AG10803 (cell line): Measurements from ENCODE around the gene MAPKAPK2.

Experiments used
- DNase-seq: peaks from one replicate; pipeline ENCODE4 v3.0.0; 2010; ENCODE audit warnings: low read depth
- H3K4me3 ChIP-seq: 2 replicates; pipeline ENCODE4 v1.5.1; 2011; ENCODE audit warnings: mild to moderate bottlenecking, low read length, control low read depth
- CTCF ChIP-seq: conservative IDR thresholded peaks from 2 replicates; pipeline ENCODE4 v1.5.1; 2011; ENCODE audit warnings: mild to moderate bottlenecking, low read length, control low read depth, inconsistent platforms

The MAPKAPK2 gene

DNA sequence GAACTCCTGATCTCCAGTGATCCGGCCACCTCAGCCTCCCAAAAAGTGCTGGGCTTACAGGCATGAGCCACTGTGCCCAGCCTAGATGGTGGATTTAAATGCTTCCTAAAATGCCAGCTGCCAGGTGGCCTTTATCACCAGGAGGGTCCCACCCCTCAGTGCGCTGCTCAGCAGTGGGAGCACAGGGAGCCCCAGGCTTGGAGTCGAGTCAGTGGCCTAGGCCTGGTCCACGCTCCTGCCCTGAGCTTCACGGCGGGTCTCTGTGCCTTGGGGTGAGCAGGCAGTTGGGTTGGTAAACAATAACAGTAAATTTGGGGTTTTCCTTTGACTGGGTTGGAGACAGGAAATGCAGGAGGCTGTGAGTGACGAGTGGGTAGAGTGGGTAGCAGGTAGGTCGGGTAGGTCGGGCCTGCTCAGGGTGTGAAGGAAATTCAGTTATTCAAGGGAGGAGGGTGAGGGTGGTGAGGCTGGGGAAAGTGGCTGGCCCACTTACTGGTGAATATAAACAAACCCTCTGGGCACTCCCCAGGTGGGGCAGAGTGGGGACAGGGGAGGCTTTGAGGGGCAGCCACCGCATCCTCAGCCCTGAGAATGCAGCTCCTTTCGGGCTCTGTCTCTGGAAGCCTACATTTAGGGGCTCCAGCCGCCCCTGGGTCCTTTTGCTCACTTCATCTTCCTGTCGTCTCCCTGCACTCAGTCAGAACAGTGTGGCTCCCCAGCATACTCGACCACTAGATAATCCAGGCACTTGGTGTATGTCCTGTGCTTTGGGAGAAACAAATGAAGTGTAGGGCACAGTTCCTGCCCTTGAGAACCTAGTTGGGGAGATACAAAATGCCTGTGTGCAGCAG, 52.4 kb downstream of the MAPKAPK2 start:
- no peak overlapping the region for H3K4me3 ChIP-seq
- no peak for TF ChIP-seq CTCF
- DNase-seq = no peak

GRCh38 chr1:206737729-206738201, 53.1 kb downstream of the MAPKAPK2 start:
- TF ChIP-seq CTCF = no peak
- DNase-seq = no peak
- no peak overlapping the region for H3K4me3 ChIP-seq

GRCh38 chr1:206738370-206739366, 54.0 kb downstream of the MAPKAPK2 start:
- peak; percentile 53 for DNase-seq
- no peak overlapping the region for H3K4me3 ChIP-seq
- peak; percentile 55 for TF ChIP-seq CTCF

GRCh38 chr1:206739411-206740076, 54.8 kb downstream of the MAPKAPK2 start:
- H3K4me3 ChIP-seq = no peak overlapping the region
- no peak for DNase-seq
- no peak for TF ChIP-seq CTCF

GRCh38 chr1:206741142-206741701, 56.5 kb downstream of the MAPKAPK2 start:
- H3K4me3 ChIP-seq = no peak overlapping the region
- no peak for TF ChIP-seq CTCF
- no peak for DNase-seq

DNA sequence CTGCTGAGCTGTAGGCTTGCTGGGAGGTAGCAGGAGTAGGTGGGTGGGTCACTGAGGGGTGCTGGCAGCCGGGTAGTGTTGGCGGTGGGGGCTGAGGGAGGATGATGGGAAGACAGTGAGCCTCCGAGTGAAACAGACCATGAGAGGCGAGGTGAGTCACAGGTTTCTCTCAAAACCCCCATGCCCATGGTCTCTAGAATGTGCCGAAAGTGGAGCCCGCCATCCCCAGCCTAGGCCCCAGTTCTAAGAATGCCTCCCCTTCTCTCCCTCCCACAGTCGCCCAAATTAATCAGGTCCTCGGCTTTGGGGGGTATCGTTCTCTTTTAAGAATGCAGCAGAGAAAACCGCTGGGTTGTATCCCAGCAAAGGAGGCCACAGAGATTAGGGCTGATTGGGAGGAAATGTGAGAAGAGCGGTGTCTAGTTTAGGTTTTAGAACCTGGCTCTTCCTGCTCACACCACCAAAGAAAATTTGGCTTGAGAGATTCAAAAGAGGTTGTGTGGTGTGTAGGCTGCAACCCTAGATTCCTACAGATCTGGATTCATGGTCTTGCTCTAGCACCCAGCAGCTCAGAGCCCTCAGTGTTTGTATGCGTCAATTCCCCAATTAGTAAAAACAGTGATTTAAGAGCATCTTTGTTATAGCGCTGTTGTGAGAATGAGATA, 58.1 kb downstream of the MAPKAPK2 start:
- DNase-seq = no peak
- TF ChIP-seq CTCF = no peak
- H3K4me3 ChIP-seq = no peak overlapping the region
